SK-N-MC (cell line): ENCODE measurements around the gene PSMC4.

Source experiments
- DNase-seq: peaks from one replicate; pipeline ENCODE4 v3.0.0-alpha.2; 2011; ENCODE audit warnings: low read depth, low spot score
- H3K27ac ChIP-seq: fragments of 200-600 bp; sonication (generic); 2 replicates; pipeline ENCODE4 v1.5.1; 2016; ENCODE audit warnings: mixed run types
- H3K36me3 ChIP-seq: fragments of 200-600 bp; sonication (generic); 2 replicates; pipeline ENCODE4 v1.6.1; 2017; ENCODE audit warnings: antibody characterized with exemption, low read length, mixed read lengths; ENCODE audit not compliant: insufficient read depth
- H3K4me3 ChIP-seq: fragments of 200-600 bp; sonication (generic); 2 replicates; pipeline ENCODE4 v1.5.1; 2016
- H3K9ac ChIP-seq: fragments of 200-600 bp; sonication (generic); 2 replicates; pipeline ENCODE4 v1.8.0; 2017; ENCODE audit warnings: mixed run types, mixed read lengths; ENCODE audit not compliant: insufficient read length
- H3K9me3 ChIP-seq: fragments of 200-600 bp; sonication (generic); 2 replicates; pipeline ENCODE4 v1.6.1; 2017; ENCODE audit warnings: low read depth, mild to moderate bottlenecking, antibody characterized with exemption, low read length, moderate library complexity, mixed read lengths
- EZH2 ChIP-seq: fragments of 200-600 bp; sonication (generic); IDR thresholded peaks from one replicate; pipeline ENCODE4 v1.6.1; 2017; ENCODE audit warnings: antibody characterized with exemption
- FOXP2 ChIP-seq: optimal IDR thresholded peaks from 2 replicates; pipeline ENCODE3; 2011; ENCODE audit warnings: mild to moderate bottlenecking, moderate library complexity; ENCODE audit not compliant: insufficient read depth; ENCODE audit errors: extremely low read length, control extremely low read depth
- POLR2AphosphoS5 ChIP-seq: IDR thresholded peaks from 2 replicates; pipeline ENCODE4 v1.6.1; 2012; ENCODE audit warnings: mild to moderate bottlenecking, low read depth, low read length, borderline replicate concordance

Gene PSMC4

DNA sequence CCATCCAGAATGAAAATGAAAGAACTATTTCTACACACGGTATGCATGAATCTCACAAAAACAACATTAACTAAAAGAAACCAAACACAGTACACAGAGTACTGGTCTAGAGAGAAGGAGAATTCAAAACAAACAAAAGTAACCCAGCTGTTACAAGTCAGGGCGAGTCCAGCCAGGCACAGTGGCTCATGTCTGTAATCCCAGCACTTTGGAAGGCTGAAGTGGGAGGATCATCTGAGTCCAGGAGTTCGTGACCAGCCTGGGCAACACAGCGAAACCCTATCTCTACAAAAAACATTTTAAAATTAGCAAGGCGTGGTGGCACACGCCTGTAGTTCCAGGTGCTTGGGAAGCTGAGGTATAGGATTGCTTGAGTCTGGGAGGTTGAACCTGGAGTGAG lies 1.7 kb upstream of the PSMC4 start:
- H3K27ac ChIP-seq: no peak overlapping the region
- no peak for DNase-seq
- H3K36me3 ChIP-seq: peaks cover 22% of the 10 kb centered on the region
- no peaks in the 10 kb centered on the region for H3K9me3 ChIP-seq
- TF ChIP-seq POLR2AphosphoS5: no peak
- TF ChIP-seq FOXP2: no peak
- no peak for TF ChIP-seq EZH2
- no peak overlapping the region for H3K4me3 ChIP-seq
- no peak overlapping the region for H3K9ac ChIP-seq

DNA sequence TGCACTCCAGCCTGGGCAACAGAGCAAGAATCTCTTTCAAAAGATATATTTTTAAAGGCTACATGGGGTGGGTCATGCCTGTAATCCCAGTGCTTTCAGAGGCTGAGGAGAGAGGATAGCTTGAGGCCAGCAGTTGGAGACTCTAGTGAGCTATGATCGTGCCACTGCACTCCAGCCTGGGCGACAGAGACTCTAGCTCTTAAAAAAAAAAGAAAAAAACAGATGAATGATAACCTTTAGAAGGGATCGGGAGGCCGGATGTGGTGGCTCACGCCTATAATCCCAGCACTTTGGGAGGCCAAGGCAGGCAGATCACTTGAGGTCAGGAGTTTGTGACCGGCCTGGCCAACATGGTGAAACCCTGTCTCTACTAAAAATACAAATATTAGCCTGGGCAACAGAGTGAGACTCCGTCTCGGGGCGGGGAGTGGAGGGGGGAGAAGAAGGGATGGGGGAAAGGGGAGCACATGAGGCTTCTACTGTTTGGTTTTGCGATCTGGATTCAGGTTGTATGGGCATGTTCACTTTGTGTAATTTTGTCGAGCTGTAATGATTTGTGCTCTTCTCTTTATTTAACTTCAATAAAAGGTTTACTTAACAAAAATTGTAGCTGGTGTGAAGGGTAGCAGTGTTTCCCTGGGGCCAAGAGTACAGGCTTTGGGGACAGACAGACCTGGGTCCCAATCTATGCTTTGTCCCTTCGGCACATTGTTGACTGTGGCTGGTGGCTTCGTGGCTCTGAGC lies 1.1 kb upstream of the PSMC4 start:
- Histone ChIP-seq H3K9me3 (no peaks in the 10 kb centered on the region), H3K4me3 (peak overlapping the region; percentile 97), H3K36me3 (peaks cover 27% of the 10 kb centered on the region), H3K9ac (peak overlapping the region; percentile 96), H3K27ac (peak overlapping the region; percentile 79)
- no peak for TF ChIP-seq EZH2
- TF ChIP-seq FOXP2: no peak
- TF ChIP-seq POLR2AphosphoS5: no peak
- no peak for DNase-seq

DNA sequence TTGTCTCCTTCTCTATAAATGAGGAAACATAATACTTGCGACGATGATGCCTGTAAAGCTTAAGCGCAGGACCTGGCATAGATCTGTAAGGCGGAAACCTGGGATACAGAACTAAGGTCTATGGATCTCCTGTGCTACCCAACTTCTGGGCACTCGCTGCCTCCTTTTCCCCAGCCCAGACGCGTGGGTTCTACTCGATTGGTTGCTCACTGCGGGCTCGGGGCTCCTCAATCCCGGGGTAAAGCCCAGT lies 615 bp upstream of the PSMC4 start:
- H3K27ac ChIP-seq: peak overlapping the region; percentile 79
- peaks cover 32% of the 10 kb centered on the region for H3K36me3 ChIP-seq
- H3K4me3 ChIP-seq: peak overlapping the region; percentile 97
- H3K9ac ChIP-seq: peak overlapping the region; percentile 96
- TF ChIP-seq FOXP2: no peak
- TF ChIP-seq EZH2: no peak
- no peak for TF ChIP-seq POLR2AphosphoS5
- no peaks in the 10 kb centered on the region for H3K9me3 ChIP-seq
- no peak for DNase-seq

- Histone ChIP-seq H3K9me3 (no peaks in the 10 kb centered on the region), H3K27ac (peak overlapping the region; percentile 72; the same call in 1 of the 2 replicates), H3K36me3 (peaks cover 37% of the 10 kb centered on the region), H3K9ac (peak overlapping the region; percentile 98), H3K4me3 (peak overlapping the region; percentile 97)
- DNase-seq: no peak
- TF ChIP-seq EZH2: no peak
- no peak for TF ChIP-seq FOXP2
- no peak for TF ChIP-seq POLR2AphosphoS5
These were observed 543 bp downstream of the PSMC4 start for GRCh38 chr19:39971380-39972035.

DNA sequence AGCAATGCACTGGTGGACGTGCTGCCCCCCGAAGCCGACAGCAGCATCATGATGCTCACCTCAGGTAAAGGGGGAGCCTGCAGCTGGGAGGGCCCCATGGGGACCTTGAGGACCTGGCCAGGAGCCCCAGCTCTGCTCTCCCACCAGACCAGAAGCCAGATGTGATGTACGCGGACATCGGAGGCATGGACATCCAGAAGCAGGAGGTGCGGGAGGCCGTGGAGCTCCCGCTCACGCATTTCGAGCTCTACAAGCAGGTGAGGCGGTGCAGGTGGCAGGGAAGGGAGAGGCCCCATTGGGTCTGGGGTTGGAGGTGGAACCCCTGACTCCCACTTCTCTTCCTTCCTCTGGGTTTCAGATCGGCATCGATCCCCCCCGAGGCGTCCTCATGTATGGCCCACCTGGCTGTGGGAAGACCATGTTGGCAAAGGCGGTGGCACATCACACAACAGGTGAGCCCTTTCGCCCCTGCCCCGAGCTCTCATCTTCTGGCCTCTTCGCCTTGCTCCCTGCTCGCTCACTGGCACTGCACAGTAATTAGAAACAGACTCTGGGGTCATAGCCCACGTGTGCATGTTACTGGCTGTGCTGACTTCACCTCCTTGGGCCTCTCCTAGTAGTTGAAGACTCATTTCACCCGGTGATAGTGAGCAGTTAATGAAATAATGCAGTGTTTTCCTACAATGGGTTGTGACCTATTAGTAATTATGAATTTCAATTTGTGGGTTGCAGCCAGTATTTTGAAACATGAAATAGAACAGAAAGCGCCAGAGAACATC lies 3.6 kb downstream of the PSMC4 start:
- no peak overlapping the region for H3K4me3 ChIP-seq
- H3K27ac ChIP-seq: no peak overlapping the region
- H3K36me3 ChIP-seq: peaks cover 62% of the 10 kb centered on the region
- no peak for DNase-seq
- TF ChIP-seq POLR2AphosphoS5 (no peak), EZH2 (no peak), FOXP2 (no peak)
- H3K9me3 ChIP-seq: no peaks in the 10 kb centered on the region
- no peak overlapping the region for H3K9ac ChIP-seq

GRCh38 chr19:39982883-39983282 lies 11.9 kb downstream of the PSMC4 start:
- H3K4me3 ChIP-seq: no peak overlapping the region
- TF ChIP-seq POLR2AphosphoS5 (no peak), EZH2 (no peak), FOXP2 (no peak)
- H3K9me3 ChIP-seq: peaks cover 22% of the 10 kb centered on the region
- peaks cover 60% of the 10 kb centered on the region for H3K36me3 ChIP-seq
- no peak overlapping the region for H3K9ac ChIP-seq
- no peak overlapping the region for H3K27ac ChIP-seq
- no peak for DNase-seq

DNA sequence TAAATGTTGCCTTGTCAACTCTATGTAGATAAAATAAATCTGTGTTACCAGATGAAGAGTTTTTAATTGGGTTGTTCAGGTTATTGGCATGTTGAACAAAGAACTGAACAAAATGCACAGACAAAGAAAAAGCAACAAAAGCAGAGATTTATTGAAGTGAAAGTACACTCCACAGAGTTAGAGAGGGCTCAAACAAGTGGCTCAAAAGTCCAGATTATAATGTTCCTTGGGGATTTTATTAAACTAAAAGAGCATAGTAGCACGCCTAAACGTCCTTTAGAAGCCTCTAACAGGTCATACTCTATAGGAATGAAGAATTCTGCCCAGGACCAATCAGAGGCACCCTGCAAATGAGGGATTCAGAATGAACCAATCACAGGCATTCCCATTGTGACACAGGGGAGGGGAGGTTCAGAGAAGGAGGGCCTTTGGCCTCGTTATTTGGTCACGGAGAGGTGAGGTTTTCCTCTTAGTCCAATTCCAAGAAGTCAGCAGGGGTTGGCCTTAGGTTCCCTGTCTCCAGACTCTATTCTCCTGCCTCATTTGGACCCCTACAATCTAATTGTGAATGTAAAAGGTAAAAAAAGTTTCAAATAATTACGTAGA lies 12.8 kb downstream of the PSMC4 start:
- Histone ChIP-seq H3K9ac (no peak overlapping the region), H3K9me3 (peaks cover 22% of the 10 kb centered on the region), H3K27ac (no peak overlapping the region), H3K4me3 (no peak overlapping the region), H3K36me3 (peaks cover 51% of the 10 kb centered on the region)
- DNase-seq: no peak
- TF ChIP-seq EZH2 (no peak), POLR2AphosphoS5 (no peak), FOXP2 (no peak)

DNA sequence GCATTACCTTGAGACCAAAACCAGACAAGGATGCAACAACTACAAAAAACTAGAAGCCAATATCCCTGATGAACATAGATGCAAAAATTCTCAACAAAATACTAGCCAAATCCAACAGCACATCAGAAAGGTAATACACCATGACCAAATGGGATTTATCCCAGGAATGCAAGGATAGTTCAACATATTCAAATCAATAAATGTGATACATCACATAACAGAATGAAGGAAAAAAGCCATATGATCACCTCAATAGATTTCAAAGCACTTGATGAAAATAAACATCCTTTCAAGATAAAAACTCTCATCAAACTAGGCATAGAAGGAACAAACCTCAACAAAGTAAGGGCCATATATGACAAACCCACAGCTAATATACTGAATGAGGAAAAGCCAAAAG lies 15.7 kb downstream of the PSMC4 start:
- no peak for DNase-seq
- TF ChIP-seq EZH2 (no peak), POLR2AphosphoS5 (no peak), FOXP2 (no peak)

DNA sequence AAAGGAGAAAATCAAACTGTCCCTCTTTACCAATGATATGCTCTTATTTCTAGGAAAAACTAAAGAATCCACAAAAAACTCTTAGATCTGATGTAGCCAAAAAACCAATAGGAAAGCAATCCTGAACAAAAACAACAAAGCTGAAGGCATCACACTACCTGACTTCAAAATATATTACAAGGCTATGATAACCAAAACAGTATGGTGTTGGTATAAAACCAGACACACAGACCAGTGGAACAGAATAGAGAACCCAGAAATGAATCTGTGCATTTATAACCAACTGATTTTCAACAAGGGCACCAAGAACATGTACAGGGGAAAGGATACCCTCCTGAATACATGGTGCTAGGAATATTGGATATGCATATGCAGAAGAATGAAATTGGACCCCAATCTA lies 16.2 kb downstream of the PSMC4 start:
- Histone ChIP-seq H3K36me3 (peaks cover 22% of the 10 kb centered on the region), H3K4me3 (no peak overlapping the region), H3K9me3 (peaks cover 21% of the 10 kb centered on the region), H3K9ac (no peak overlapping the region), H3K27ac (no peak overlapping the region)
- no peak for TF ChIP-seq POLR2AphosphoS5
- TF ChIP-seq FOXP2: no peak
- TF ChIP-seq EZH2: no peak
- DNase-seq: no peak

More for the DNA sequence above, 15.7 kb downstream of the PSMC4 start:
- no peak overlapping the region for H3K4me3 ChIP-seq
- no peak overlapping the region for H3K9ac ChIP-seq
- peaks cover 22% of the 10 kb centered on the region for H3K9me3 ChIP-seq
- H3K27ac ChIP-seq: no peak overlapping the region
- H3K36me3 ChIP-seq: peaks cover 27% of the 10 kb centered on the region
